ENCODE measurements around the gene SAP25.
A peak's percentile ranks its signal among the peaks of the same experiment; 100 is the strongest.

SAP25 gene

GRCh38 chr7:100573691-100574361 is at the start of gene SAP25:
Gene SAP25 (minus strand): TSS chr7:100573900. CDS start chr7:100573742, 158 bp downstream.
- H3K36me3 ChIP-seq (replicated peaks), result peaks cover 15% of the 10 kb centered on the region
- no peak for DNase-seq (ENCODE audit: low spot score in 2 of 2)
- H3K4me1 ChIP-seq, result peaks cover 3% of the 10 kb centered on the region; the same call in 1 of the 2 replicates
- no peaks in the 10 kb centered on the region; the same call in 1 of the 2 replicates for H3K27me3 ChIP-seq (ENCODE audit: low read depth)
- H3K9me3 ChIP-seq, result no peaks in the 10 kb centered on the region
- H3K4me3 ChIP-seq, result no peak within 1 kb of the TSS
- in situ Hi-C loops (cut with MboI; ENCODE audit: low sequenced_read_pairs), result no loop called here

- no peak for DNase-seq (ENCODE audit: low spot score in 2 of 2)
- Histone ChIP-seq H3K9me3 (no peaks in the 10 kb centered on the region), H3K27me3 (ENCODE audit: low read depth) (no peaks in the 10 kb centered on the region), H3K4me3 (no peak overlapping the region), H3K4me1 (peaks cover 4% of the 10 kb centered on the region; the same call in 1 of the 2 replicates), H3K36me3 (replicated peaks) (no peaks in the 10 kb centered on the region)
- in situ Hi-C loops (cut with MboI; ENCODE audit: low sequenced_read_pairs), result no loop called here
These were observed 47.9 kb upstream of the SAP25 start for GRCh38 chr7:100621554-100621953.

- H3K4me1 ChIP-seq, result no peaks in the 10 kb centered on the region
- no peaks in the 10 kb centered on the region for H3K9me3 ChIP-seq
- in situ Hi-C loops (cut with MboI; ENCODE audit: low sequenced_read_pairs), result no loop called here
- no peaks in the 10 kb centered on the region for H3K36me3 ChIP-seq (replicated peaks)
- no peak for DNase-seq (ENCODE audit: low spot score in 2 of 2)
- no peak overlapping the region for H3K4me3 ChIP-seq
- no peaks in the 10 kb centered on the region for H3K27me3 ChIP-seq (ENCODE audit: low read depth)
These were observed 47.1 kb upstream of the SAP25 start for GRCh38 chr7:100620804-100621203.

GRCh38 chr7:100620239-100620638 is 46.5 kb upstream of the SAP25 start:
- in situ Hi-C loops (cut with MboI; ENCODE audit: low sequenced_read_pairs), result no loop called here
- Histone ChIP-seq H3K27me3 (ENCODE audit: low read depth) (no peaks in the 10 kb centered on the region), H3K4me3 (no peak overlapping the region), H3K36me3 (replicated peaks) (no peaks in the 10 kb centered on the region), H3K4me1 (no peaks in the 10 kb centered on the region), H3K9me3 (no peaks in the 10 kb centered on the region)
- no peak for DNase-seq (ENCODE audit: low spot score in 2 of 2)

GRCh38 chr7:100614308-100614861 is 40.7 kb upstream of the SAP25 start:
- no peaks in the 10 kb centered on the region for H3K9me3 ChIP-seq
- H3K4me3 ChIP-seq, result no peak overlapping the region
- peaks cover 12% of the 10 kb centered on the region for H3K4me1 ChIP-seq
- in situ Hi-C loops (cut with MboI; ENCODE audit: low sequenced_read_pairs), result no loop called here
- H3K36me3 ChIP-seq (replicated peaks), result no peaks in the 10 kb centered on the region
- H3K27me3 ChIP-seq (ENCODE audit: low read depth), result no peaks in the 10 kb centered on the region
- DNase-seq (ENCODE audit: low spot score in 2 of 2), result no peak

GRCh38 chr7:100613412-100614175 is 39.9 kb upstream of the SAP25 start:
- Histone ChIP-seq H3K4me1 (peaks cover 12% of the 10 kb centered on the region), H3K27me3 (ENCODE audit: low read depth) (no peaks in the 10 kb centered on the region), H3K4me3 (peak overlapping the region; percentile 68), H3K9me3 (no peaks in the 10 kb centered on the region), H3K36me3 (replicated peaks) (no peaks in the 10 kb centered on the region)
- no peak for DNase-seq (ENCODE audit: low spot score in 2 of 2)
- in situ Hi-C loops (cut with MboI; ENCODE audit: low sequenced_read_pairs), result no loop called here

- H3K36me3 ChIP-seq (replicated peaks), result no peaks in the 10 kb centered on the region
- peak overlapping the region; percentile 68 for H3K4me3 ChIP-seq
- no peaks in the 10 kb centered on the region for H3K27me3 ChIP-seq (ENCODE audit: low read depth)
- in situ Hi-C loops (cut with MboI; ENCODE audit: low sequenced_read_pairs), result no loop called here
- peaks cover 12% of the 10 kb centered on the region for H3K4me1 ChIP-seq
- no peaks in the 10 kb centered on the region for H3K9me3 ChIP-seq
- DNase-seq (ENCODE audit: low spot score in 2 of 2), result peak in 1 of 2 experiments; percentile 37
These were observed 39.2 kb upstream of the SAP25 start for GRCh38 chr7:100612730-100613390.

- H3K9me3 ChIP-seq, result no peaks in the 10 kb centered on the region
- no peaks in the 10 kb centered on the region for H3K36me3 ChIP-seq (replicated peaks)
- peak; percentile 99 to 100 for DNase-seq (ENCODE audit: low spot score in 2 of 2)
- no peaks in the 10 kb centered on the region for H3K27me3 ChIP-seq (ENCODE audit: low read depth)
- peaks cover 12% of the 10 kb centered on the region for H3K4me1 ChIP-seq
- H3K4me3 ChIP-seq, result peak within 1 kb of the TSS; percentile 68
- in situ Hi-C loops (cut with MboI; ENCODE audit: low sequenced_read_pairs), result no loop called here
These were observed 38.5 kb upstream of the SAP25 start, which contains the start of gene MOSPD3 for GRCh38 chr7:100611983-100612729. Gene MOSPD3 (plus strand): TSS chr7:100612540. CDS start chr7:100612792, 252 bp downstream.

GRCh38 chr7:100609958-100610357 is 36.3 kb upstream of the SAP25 start:
- Histone ChIP-seq H3K27me3 (ENCODE audit: low read depth) (no peaks in the 10 kb centered on the region), H3K4me3 (no peak overlapping the region), H3K36me3 (replicated peaks) (no peaks in the 10 kb centered on the region), H3K4me1 (peaks cover 12% of the 10 kb centered on the region), H3K9me3 (no peaks in the 10 kb centered on the region)
- DNase-seq (ENCODE audit: low spot score in 2 of 2), result no peak
- in situ Hi-C loops (cut with MboI; ENCODE audit: low sequenced_read_pairs), result no loop called here

GRCh38 chr7:100607111-100607510 is 33.4 kb upstream of the SAP25 start:
- Histone ChIP-seq H3K9me3 (no peaks in the 10 kb centered on the region), H3K27me3 (ENCODE audit: low read depth) (no peaks in the 10 kb centered on the region), H3K4me1 (peaks cover 11% of the 10 kb centered on the region), H3K36me3 (replicated peaks) (no peaks in the 10 kb centered on the region), H3K4me3 (no peak overlapping the region)
- in situ Hi-C loops (cut with MboI; ENCODE audit: low sequenced_read_pairs), result no loop called here
- no peak for DNase-seq (ENCODE audit: low spot score in 2 of 2)

- H3K4me3 ChIP-seq, result no peak overlapping the region
- peaks cover 10% of the 10 kb centered on the region for H3K4me1 ChIP-seq
- H3K9me3 ChIP-seq, result no peaks in the 10 kb centered on the region
- in situ Hi-C loops (cut with MboI; ENCODE audit: low sequenced_read_pairs), result no loop called here
- H3K36me3 ChIP-seq (replicated peaks), result no peaks in the 10 kb centered on the region
- no peaks in the 10 kb centered on the region for H3K27me3 ChIP-seq (ENCODE audit: low read depth)
- no peak for DNase-seq (ENCODE audit: low spot score in 2 of 2)
These were observed 32.6 kb upstream of the SAP25 start for GRCh38 chr7:100606313-100606712.

- Histone ChIP-seq H3K27me3 (ENCODE audit: low read depth) (no peaks in the 10 kb centered on the region), H3K4me1 (peaks cover 7% of the 10 kb centered on the region), H3K4me3 (peak overlapping the region; percentile 65), H3K9me3 (no peaks in the 10 kb centered on the region), H3K36me3 (replicated peaks) (no peaks in the 10 kb centered on the region)
- DNase-seq (ENCODE audit: low spot score in 2 of 2), result peak in 1 of 2 experiments; percentile 57
- in situ Hi-C loops (cut with MboI; ENCODE audit: low sequenced_read_pairs), result no loop called here
These were observed 31.5 kb upstream of the SAP25 start for GRCh38 chr7:100604976-100605911.
